Right ventricle myocardium inferior (tissue), 1 donor: ENCODE results near the gene PIGS. TPM values are rescaled to one million over a fixed set of nuclear protein-coding genes. Genes with fewer than 3 reads are reported as not detected.
"Not testable (repeated sequence)": the region's sequence is repeated elsewhere in the genome, so short reads cannot be mapped to it uniquely, and the experiment has no call there.

Experiments used
- ATAC-seq: fragments of 200-7000 bp; cut with Tn5 transposase; one replicate; pipeline ENCODE4 v1.9.1; 2020; ENCODE audit warnings: mild to moderate bottlenecking, moderate library complexity
- DNase-seq: peaks from one replicate; pipeline ENCODE4 v3.0.0; 2021; ENCODE audit errors: missing footprints
- intact Hi-C: fragments of 100-400 bp; cut with DNase I; formaldehyde crosslinking; loops from one replicate; pipeline ENCODE4 v1.11.0; 2022
- total RNA-seq: library from RNA; stranded (reverse); fragmentation: NEBNext Ultra II Directional; extraction: Animal tissue kit (Norgen Biotek cat#: 25700); gene quantifications from one replicate; pipeline ENCODE4 v1.2.1, GENCODE V29; 2021
- donor health status: DM: no; HTN: yes; CAD: no; lungs with severe emphysema.

The PIGS gene
- total RNA-seq, 1 donor from 2014 or later = 41.1 TPM

GRCh38 chr17:28538296-28538895 lies 32.9 kb downstream of the PIGS start:
- ATAC-seq = no peak
- intact Hi-C loops = loop anchor here (5.0 kb wide), 1 partner anchor 46 kb away; no protein-coding TSS in a partner anchor
- DNase-seq = no peak

DNA sequence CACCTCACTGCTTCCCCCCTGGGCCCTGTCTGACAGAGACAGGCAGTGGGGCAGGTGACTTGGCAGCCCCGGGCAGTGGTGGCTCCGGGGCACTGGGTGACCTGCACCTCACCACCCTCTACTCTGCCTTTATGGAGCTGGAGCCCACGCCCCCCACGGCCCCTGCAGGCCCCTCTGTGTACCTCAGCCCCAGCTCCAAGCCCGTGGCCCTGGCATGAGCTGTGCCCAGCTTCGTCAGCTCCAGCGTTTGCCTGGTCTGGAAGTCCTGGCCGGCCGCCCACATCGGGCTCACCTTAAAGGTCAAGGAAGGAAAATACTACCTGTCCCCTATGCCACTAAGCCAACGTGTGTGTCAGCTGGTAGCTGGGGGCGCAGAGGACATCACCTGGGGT lies 34.1 kb downstream of the PIGS start:
- no peak for ATAC-seq
- intact Hi-C loops = loop anchor here (5.0 kb wide), 1 partner anchor 45 kb away; no protein-coding TSS in a partner anchor

GRCh38 chr17:28536532-28537218 lies 34.6 kb downstream of the PIGS start:
- ATAC-seq (no peak), DNase-seq (no peak)
- intact Hi-C loops = loop anchor here (5.0 kb wide), 1 partner anchor 44 kb away; no protein-coding TSS in a partner anchor

More for the DNA sequence above, 34.1 kb downstream of the PIGS start:
- no peak for DNase-seq

DNA sequence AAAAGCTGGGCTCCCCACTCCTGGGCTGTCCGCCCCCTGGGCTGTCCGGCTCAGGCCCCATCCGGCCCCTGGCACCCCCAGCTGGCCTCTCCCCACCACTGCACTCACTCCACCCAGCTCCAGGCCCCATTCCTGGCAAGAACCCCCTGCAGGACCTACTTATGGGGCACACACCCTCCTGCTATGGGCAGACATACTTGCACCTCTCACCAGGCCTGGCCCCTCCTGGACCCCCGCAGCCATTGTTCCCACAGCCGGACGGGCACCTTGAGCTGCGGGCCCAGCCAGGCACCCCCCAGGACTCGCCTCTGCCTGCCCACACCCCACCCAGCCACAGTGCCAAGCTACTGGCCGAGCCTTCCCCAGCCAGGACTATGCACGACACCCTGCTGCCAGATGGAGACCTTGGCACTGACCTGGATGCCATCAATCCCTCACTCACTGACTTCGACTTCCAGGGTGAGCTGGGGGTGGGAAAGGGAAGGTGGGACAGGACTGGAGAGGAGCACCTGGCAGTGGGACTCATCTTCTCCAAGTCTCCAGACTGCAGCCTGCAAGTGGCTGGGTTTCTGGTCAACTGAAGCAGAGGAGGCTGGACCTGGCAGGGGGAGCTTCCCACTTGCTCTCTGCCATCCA lies 36.5 kb downstream of the PIGS start:
- DNase-seq (no peak), ATAC-seq (no peak)
- intact Hi-C loops = loop anchor here (5.0 kb wide), 1 partner anchor 43 kb away; no protein-coding TSS in a partner anchor

- no peak for DNase-seq
- ATAC-seq = no peak
- intact Hi-C loops = no loop called here
Observed at GRCh38 chr17:28533091-28533807, 38.1 kb downstream of the PIGS start.

DNA sequence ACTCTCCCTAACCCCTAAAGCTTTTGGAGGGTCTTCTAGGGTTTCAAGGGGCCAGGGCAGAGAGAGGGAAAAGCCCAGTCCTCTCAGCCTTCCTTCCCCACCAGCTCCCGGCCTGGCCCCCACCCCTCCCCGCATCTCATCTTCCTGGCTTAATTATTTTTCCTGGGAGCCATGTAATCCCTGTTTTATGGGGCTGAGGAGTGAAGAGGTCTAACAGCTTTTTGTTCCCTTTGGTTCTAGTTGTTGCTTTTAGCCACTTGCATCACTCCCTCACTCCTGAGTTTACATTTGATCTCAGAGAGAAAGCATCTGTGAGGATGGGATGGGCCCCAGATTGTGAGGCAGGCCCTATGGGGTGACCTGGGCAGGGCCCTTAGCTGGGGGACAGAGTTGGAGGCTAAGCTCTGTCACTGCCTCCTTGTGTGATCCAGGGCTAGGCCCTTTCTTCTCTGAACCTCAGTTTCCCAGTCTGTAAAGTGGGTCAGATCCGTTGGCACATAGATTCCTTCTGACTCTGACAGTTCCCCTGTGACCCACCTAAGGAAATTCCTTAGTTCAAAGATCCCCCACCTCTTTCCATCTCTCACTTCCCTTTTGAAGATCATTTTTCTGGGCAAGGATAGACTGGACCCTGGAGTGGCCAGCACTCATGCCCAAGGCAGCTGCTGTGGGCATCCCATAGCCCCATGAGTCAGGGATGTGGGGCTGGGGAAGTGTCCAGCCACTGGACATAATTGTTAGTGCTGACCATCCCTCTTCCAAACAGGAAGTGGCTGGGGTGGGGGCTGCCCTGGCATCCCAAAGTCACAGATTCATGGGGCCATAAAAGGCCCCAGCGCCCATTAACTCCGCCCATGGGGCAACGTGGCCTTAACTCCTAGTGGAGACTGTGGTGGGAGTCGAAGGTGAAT lies 39.0 kb downstream of the PIGS start:
- DNase-seq = no peak
- ATAC-seq = no peak
- intact Hi-C loops = no loop called here

GRCh38 chr17:28530926-28531325 lies 40.4 kb downstream of the PIGS start:
- DNase-seq (no peak), ATAC-seq (no peak)
- intact Hi-C loops = no loop called here

GRCh38 chr17:28530250-28530649 lies 41.1 kb downstream of the PIGS start:
- ATAC-seq (no peak), DNase-seq (no peak)
- intact Hi-C loops = no loop called here

DNA sequence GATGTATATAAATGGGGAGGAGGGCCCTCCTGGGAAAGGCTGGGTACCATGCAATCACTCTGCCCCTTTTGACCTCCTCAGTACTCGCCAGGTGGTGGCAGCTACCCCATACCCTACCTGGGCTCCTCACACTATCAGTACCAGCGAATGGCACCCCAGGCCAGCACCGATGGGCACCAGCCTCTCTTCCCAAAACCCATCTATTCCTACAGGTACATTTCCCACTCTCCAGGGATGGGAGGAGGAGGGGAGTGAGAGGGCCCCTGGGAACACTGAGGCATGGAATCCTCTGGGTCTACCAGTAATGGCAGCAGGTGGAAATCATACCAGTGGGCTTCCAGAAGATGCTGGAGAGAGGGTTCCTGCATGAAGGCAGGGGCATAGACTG lies 42.3 kb downstream of the PIGS start:
- DNase-seq = no peak
- intact Hi-C loops = no loop called here
- ATAC-seq = no peak

GRCh38 chr17:28528327-28529012 lies 42.9 kb downstream of the PIGS start:
- ATAC-seq (no peak), DNase-seq (no peak)
- intact Hi-C loops = no loop called here

GRCh38 chr17:28527859-28528258 lies 43.5 kb downstream of the PIGS start:
- intact Hi-C loops = no loop called here
- DNase-seq (no peak), ATAC-seq (no peak)

- ATAC-seq = no peak
- no peak for DNase-seq
- intact Hi-C loops = no loop called here
Observed at GRCh38 chr17:28527181-28527681, 44.1 kb downstream of the PIGS start.

- no peak for ATAC-seq
- intact Hi-C loops = no loop called here
- DNase-seq = no peak
Observed at GRCh38 chr17:28526381-28526780, 44.9 kb downstream of the PIGS start.

DNA sequence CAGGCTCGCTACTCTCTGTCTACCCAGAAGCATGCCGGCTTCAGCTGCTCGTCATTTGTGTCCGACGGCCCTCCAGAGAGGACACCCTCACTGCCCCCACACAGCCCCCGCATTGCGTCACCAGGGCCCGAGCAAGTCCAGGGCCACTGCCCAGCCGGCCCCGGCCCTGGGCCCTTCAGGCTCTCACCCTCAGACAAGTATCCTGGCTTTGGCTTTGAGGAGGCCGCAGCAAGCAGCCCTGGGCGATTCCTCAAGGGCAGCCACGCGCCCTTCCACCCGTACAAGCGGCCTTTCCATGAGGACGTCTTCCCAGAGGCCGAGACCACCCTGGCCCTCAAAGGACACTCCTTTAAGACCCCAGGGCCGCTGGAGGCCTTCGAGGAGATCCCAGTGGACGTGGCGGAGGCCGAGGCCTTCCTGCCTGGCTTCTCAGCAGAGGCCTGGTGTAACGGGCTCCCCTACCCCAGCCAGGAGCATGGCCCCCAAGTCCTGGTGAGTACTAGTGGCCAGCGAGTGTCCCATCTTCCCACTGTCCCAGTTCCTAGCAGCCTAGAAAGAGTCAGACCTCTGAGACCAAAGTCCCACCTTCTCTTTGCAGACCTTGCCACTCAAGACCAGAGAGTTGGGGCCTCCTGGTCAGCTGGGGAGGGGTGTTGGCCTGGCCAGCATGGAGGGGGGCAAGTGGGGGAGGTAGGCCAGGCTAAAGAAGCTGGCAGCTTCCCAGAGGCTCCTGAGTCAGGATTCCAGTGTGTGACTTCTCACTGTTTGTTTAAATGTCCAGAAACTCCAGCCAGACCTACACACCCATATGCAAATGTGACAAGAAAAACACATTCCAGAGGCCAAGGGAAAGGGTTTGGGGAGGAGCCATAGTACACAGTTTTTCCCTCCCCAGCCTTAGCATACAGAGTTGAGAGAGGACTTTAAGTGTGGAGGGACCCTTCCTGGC lies 46.6 kb downstream of the PIGS start:
- ATAC-seq (no peak), DNase-seq (no peak)
- intact Hi-C loops = no loop called here

DNA sequence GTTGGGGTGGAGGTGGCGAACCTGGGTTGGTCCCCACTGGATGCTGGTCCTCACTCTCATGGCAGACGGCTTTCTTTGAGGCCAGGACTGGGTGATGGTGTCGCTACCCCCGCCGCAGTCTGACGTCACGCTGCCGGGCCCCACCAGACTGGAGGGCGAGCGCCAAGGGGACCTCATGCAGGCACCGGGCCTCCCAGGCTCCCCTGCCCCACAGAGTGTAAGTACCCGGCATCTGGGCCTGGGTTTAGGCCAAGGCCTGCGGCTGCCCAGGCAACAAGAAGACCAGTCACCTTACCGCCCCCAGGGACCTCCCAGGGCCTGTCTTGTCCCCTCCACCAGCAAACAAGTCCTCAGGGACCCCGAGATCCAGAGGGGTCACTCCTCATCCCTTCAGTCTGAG lies 47.4 kb downstream of the PIGS start:
- DNase-seq = no peak
- intact Hi-C loops = no loop called here
- ATAC-seq = no peak

DNA sequence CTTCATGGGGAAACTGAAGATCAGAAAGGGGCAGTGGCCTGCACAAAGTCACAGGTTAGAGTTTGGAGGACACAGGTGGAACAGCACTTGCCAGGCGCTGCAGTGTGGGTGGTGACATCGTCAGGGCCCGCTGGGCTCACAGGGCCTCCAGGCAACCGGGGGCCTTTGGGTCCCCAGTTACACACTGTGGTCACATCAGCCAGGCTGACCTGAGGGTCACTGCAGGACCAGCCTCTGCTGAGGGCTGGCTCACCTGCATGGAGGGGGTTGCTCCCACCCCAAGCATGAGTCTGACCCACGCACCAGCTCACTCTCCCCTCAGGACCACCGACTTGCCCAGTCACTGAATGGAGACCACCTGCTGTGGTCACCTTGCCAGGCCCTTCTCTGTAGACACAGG lies 48.1 kb downstream of the PIGS start:
- intact Hi-C loops = no loop called here
- ATAC-seq (no peak), DNase-seq (no peak)

DNA sequence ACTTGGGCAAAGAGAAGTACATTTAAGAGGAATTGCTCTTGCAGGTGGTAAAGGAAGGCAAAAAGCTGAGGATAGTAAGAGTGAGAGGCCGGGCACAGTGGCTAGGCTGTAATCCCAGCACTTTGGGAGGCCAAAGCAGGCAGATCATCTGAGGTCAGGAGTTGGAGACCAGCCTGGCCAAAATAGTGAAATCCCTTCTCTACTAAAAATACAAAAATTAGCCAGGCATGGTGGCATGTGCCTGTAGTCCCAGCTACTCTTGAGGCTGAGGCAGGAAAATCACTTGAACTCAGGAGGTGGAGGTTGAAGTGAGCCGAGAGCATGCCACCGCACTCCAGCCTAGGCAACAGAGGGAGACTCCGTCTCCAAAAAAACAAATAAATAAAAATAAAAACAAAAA lies 49.0 kb downstream of the PIGS start:
- intact Hi-C loops, DNase-seq: not testable (repeated sequence)

More for the DNA sequence above, 49.0 kb downstream of the PIGS start:
- not testable (repeated sequence) for ATAC-seq
